Measurements from ENCODE around the gene ENPP1. TPM values are rescaled to one million over a fixed set of nuclear protein-coding genes. Genes with fewer than 3 reads are reported as not detected.

The ENPP1 gene
- polyA plus RNA-seq, 3 donors = not detected

DNA sequence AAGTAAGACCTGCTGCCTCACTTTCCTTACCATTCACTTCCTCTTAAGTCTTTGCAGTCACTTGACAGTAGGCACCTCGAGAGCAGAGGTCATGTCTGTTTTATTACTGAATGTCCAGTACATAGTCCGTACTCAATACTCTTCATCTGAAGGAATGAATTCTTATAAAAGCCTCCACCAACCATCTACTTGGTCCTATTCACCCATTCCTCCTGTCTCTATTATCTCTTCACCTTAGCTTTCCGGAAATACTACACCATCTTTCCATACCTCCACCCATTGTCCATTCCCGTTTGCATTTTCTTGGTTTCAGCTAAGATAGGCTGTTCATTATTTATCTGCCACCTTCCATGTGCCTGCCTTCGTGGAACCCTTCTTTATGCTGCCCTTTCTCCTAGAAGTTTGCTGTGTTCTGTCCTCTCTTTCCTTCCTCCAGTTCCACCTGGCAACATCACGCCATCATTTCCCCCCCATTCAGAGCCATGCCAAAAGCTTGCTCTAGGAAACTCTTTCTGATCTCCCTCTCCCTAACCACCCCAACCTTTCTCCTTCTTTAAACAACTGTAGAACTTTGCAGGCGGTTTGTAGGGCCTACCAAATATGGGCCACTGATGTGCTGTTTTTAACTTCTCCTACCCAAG, 38.3 kb downstream of the ENPP1 start:
- Histone ChIP-seq H3K79me2 (ENCODE audit: insufficient read depth, low read length) (no peaks in the 10 kb centered on the region), H3K27me3 (ENCODE audit: control insufficient read depth in 2 of 2, insufficient read depth in 2 of 2, low read length in 2 of 2) (no peaks in the 10 kb centered on the region), H3K9me3 (replicated peaks in 1 of 2; ENCODE audit: control insufficient read depth in 1 of 2, insufficient read depth in 1 of 2, low read length in 2 of 2) (no peaks in the 10 kb centered on the region), H3K4me2 (replicated peaks; ENCODE audit: extremely low read depth, low read length, poor library complexity, severe bottlenecking) (no peak overlapping the region), H3K4me3 (replicated peaks in 1 of 3; ENCODE audit: low read depth in 2 of 3, low read length in 3 of 3) (no peak overlapping the region), H2AFZ (ENCODE audit: insufficient read depth, low read depth, low read length, poor library complexity, severe bottlenecking) (no peak overlapping the region), H4K20me1 (ENCODE audit: insufficient read depth, low read length) (no peaks in the 10 kb centered on the region), H3K9ac (ENCODE audit: insufficient read depth, low read length, poor library complexity, severe bottlenecking) (no peak overlapping the region), H3K36me3 (replicated peaks in 1 of 2; ENCODE audit: control insufficient read depth in 1 of 2, insufficient read depth in 2 of 2, low read length in 2 of 2) (no peaks in the 10 kb centered on the region), H3K4me1 (ENCODE audit: control insufficient read depth in 1 of 2, insufficient read depth in 2 of 2, low read length in 2 of 2) (no peaks in the 10 kb centered on the region), H3K27ac (ENCODE audit: low read depth in 1 of 2, low read length in 2 of 2) (no peak overlapping the region)
- intact Hi-C loops (cut with micrococcal nuclease) = no loop called here
- H3K36me3 Mint-ChIP-seq = no peaks in the 10 kb centered on the region
- no peak overlapping the region for H3K27ac Mint-ChIP-seq
- 89% methylated on average over 6 of the region's 7 CpGs for WGBS (ENCODE audit: insufficient coverage)
- H3K27me3 Mint-ChIP-seq (ENCODE audit: low read depth in 3 of 3) = peaks cover 1 to 4% (median 1%) of the 10 kb centered on the region in 3 donors
- TF ChIP-seq, protein P1, sequence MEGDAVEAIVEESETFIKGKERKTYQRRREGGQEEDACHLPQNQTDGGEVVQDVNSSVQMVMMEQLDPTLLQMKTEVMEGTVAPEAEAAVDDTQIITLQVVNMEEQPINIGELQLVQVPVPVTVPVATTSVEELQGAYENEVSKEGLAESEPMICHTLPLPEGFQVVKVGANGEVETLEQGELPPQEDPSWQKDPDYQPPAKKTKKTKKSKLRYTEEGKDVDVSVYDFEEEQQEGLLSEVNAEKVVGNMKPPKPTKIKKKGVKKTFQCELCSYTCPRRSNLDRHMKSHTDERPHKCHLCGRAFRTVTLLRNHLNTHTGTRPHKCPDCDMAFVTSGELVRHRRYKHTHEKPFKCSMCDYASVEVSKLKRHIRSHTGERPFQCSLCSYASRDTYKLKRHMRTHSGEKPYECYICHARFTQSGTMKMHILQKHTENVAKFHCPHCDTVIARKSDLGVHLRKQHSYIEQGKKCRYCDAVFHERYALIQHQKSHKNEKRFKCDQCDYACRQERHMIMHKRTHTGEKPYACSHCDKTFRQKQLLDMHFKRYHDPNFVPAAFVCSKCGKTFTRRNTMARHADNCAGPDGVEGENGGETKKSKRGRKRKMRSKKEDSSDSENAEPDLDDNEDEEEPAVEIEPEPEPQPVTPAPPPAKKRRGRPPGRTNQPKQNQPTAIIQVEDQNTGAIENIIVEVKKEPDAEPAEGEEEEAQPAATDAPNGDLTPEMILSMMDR (IDR thresholded peaks at IDR 0.05) = no peak
- H3K9me3 Mint-ChIP-seq = peaks cover 0 to 2% (median 0%) of the 10 kb centered on the region in 7 donors
- H3K4me3 Mint-ChIP-seq = no peak overlapping the region
- no peaks in the 10 kb centered on the region for H3K4me1 Mint-ChIP-seq
- no peak for DNase-seq

DNA sequence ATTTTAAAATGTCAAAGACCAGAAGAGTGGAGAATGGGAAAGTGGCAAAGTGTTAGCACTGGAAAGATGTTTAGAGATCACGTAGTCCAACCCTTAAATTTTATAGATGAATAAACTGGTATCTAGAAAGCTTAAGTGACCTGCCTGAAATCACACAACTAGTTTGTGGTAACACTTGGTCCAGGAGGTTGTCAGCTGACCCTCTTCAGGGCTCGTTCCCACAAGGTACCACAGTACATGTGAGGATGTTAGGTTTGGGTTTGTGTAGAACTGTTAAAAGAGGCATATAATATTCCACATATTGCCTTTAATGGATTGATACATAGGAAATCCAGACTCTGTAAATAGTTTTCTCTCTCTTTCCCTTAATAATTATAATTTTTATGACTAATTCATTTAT, 39.1 kb downstream of the ENPP1 start:
- H3K4me3 ChIP-seq (replicated peaks in 1 of 3; ENCODE audit: low read depth in 2 of 3, low read length in 3 of 3) = no peak overlapping the region
- H3K27me3 Mint-ChIP-seq (ENCODE audit: low read depth in 3 of 3) = peaks cover 1 to 2% (median 1%) of the 10 kb centered on the region in 3 donors
- peaks cover 0 to 2% (median 0%) of the 10 kb centered on the region in 7 donors for H3K9me3 Mint-ChIP-seq
- no peaks in the 10 kb centered on the region for H3K36me3 ChIP-seq (replicated peaks in 1 of 2; ENCODE audit: control insufficient read depth in 1 of 2, insufficient read depth in 2 of 2, low read length in 2 of 2)
- H3K4me2 ChIP-seq (replicated peaks; ENCODE audit: extremely low read depth, low read length, poor library complexity, severe bottlenecking) = no peak overlapping the region
- H3K27me3 ChIP-seq (ENCODE audit: control insufficient read depth in 2 of 2, insufficient read depth in 2 of 2, low read length in 2 of 2) = no peaks in the 10 kb centered on the region
- no peak overlapping the region for H2AFZ ChIP-seq (ENCODE audit: insufficient read depth, low read depth, low read length, poor library complexity, severe bottlenecking)
- H3K27ac ChIP-seq (ENCODE audit: low read depth in 1 of 2, low read length in 2 of 2) = no peak overlapping the region
- TF ChIP-seq, protein P1 (IDR thresholded peaks at IDR 0.05) = no peak
- no peak overlapping the region for H3K9ac ChIP-seq (ENCODE audit: insufficient read depth, low read length, poor library complexity, severe bottlenecking)
- no peaks in the 10 kb centered on the region for H3K36me3 Mint-ChIP-seq
- no CpG with 5 or more reads among the region's 2 CpGs for WGBS (ENCODE audit: insufficient coverage)
- DNase-seq = no peak
- H3K27ac Mint-ChIP-seq = no peak overlapping the region
- H3K4me1 ChIP-seq (ENCODE audit: control insufficient read depth in 1 of 2, insufficient read depth in 2 of 2, low read length in 2 of 2) = no peaks in the 10 kb centered on the region
- no peaks in the 10 kb centered on the region for H3K79me2 ChIP-seq (ENCODE audit: insufficient read depth, low read length)
- intact Hi-C loops (cut with micrococcal nuclease) = no loop called here
- no peak overlapping the region for H3K4me3 Mint-ChIP-seq
- H3K9me3 ChIP-seq (replicated peaks in 1 of 2; ENCODE audit: control insufficient read depth in 1 of 2, insufficient read depth in 1 of 2, low read length in 2 of 2) = no peaks in the 10 kb centered on the region
- H3K4me1 Mint-ChIP-seq = no peaks in the 10 kb centered on the region
- no peaks in the 10 kb centered on the region for H4K20me1 ChIP-seq (ENCODE audit: insufficient read depth, low read length)
